H1 (cell line): ENCODE measurements around the gene CYP1A1. TPM values are rescaled to one million over a fixed set of nuclear protein-coding genes. Genes with fewer than 3 reads are reported as not detected.

Experiments
- CTCF ChIA-PET: fragments of 300-600 bp; sonication (Branson Sonifier 250); formaldehyde crosslinking; loops from one replicate; lab custom pipeline; 2021; ENCODE audit not compliant: partially characterized antibody; lab: Charles Lee
- POLR2A ChIA-PET: fragments of 300-600 bp; sonication (Branson Sonifier 250); formaldehyde crosslinking; loops from one replicate; lab custom pipeline; 2021; ENCODE audit warnings: inconsistent platforms; ENCODE audit not compliant: partially characterized antibody; lab: Charles Lee
- DNase-seq, 2 experiments: peaks; one replicate each; pipeline versions ENCODE4 v3.0.0 to v3.0.0-alpha.2; 2010 to 2022; ENCODE audit warnings: low spot score in 2 of 2, low read depth in 1 of 2, mixed read lengths in 1 of 2
- FAIRE-seq: peaks from 2 replicates; lab custom pipeline; 2011; peaks lifted over from hg19 to GRCh38; lab: Jason Lieb, UNC
- H2AFZ ChIP-seq: 2 replicates; pipeline ENCODE4 v1.8.1; 2012; ENCODE audit warnings: low read length, inconsistent platforms
- H2AK5ac ChIP-seq: 2 replicates; pipeline ENCODE4 v1.6.1; 2013; ENCODE audit warnings: low read depth, low read length
- H2BK120ac ChIP-seq: replicated peaks from 2 replicates; pipeline ENCODE3; 2013; ENCODE audit warnings: low read depth, low read length, inconsistent platforms
- H2BK12ac ChIP-seq: 2 replicates; pipeline ENCODE4 v1.6.1; 2013; ENCODE audit warnings: low read depth, low read length
- H2BK15ac ChIP-seq: 2 replicates; pipeline ENCODE4 v1.6.1; 2013; ENCODE audit warnings: low read length
- H2BK20ac ChIP-seq: 2 replicates; pipeline ENCODE4 v1.6.1; 2013; ENCODE audit warnings: low read length
- H2BK5ac ChIP-seq: 2 replicates; pipeline ENCODE4 v1.6.1; 2013; ENCODE audit warnings: low read depth, low read length
- H3K14ac ChIP-seq: 2 replicates; pipeline ENCODE4 v1.6.1; 2013; ENCODE audit warnings: inconsistent platforms; ENCODE audit not compliant: insufficient read length
- H3K18ac ChIP-seq: 2 replicates; pipeline ENCODE4 v1.6.1; 2013; ENCODE audit warnings: low read length; ENCODE audit errors: extremely low read depth
- H3K23ac ChIP-seq: 2 replicates; pipeline ENCODE4 v1.6.1; 2013; ENCODE audit warnings: inconsistent platforms; ENCODE audit not compliant: insufficient read length
- H3K23me2 ChIP-seq: 2 replicates; pipeline ENCODE4 v1.6.1; 2013; ENCODE audit warnings: low read depth, low read length
- H3K27ac ChIP-seq: 2 replicates; pipeline ENCODE4 v1.6.1; 2011; ENCODE audit warnings: low read depth, low read length, inconsistent platforms
- H3K27me3 ChIP-seq, 4 experiments: replicated peaks in 1 of 4; 1 replicate in 1 of 4; 2 replicates in 3 of 4; pipeline versions ENCODE4 v1.6.1 to v1.8.1; 2011 to 2013; ENCODE audit warnings: low read length in 3 of 4, mild to moderate bottlenecking in 3 of 4, inconsistent platforms in 2 of 4, mixed read lengths in 2 of 4, moderate library complexity in 1 of 4; ENCODE audit not compliant: control insufficient read depth in 3 of 4, insufficient read depth in 3 of 4; ENCODE audit errors: extremely low read depth in 1 of 4
- H3K36me3 ChIP-seq, 4 experiments: 2 replicates each; pipeline versions ENCODE4 v1.6.1 to v1.8.1; 2011 to 2013; ENCODE audit warnings: mild to moderate bottlenecking in 4 of 4, low read length in 3 of 4, moderate library complexity in 2 of 4, control low read depth in 1 of 4, inconsistent platforms in 1 of 4; ENCODE audit not compliant: insufficient read depth in 4 of 4, control insufficient read depth in 2 of 4
- H3K4ac ChIP-seq: replicated peaks from 2 replicates; pipeline ENCODE3; 2013; ENCODE audit warnings: low read length, low read depth, mixed read lengths, inconsistent platforms; ENCODE audit not compliant: insufficient read length
- H3K4me1 ChIP-seq, 4 experiments: replicated peaks in 1 of 4; 1 replicate in 1 of 4; 2 replicates in 3 of 4; pipeline versions ENCODE4 v1.6.1 to v1.8.1; 2011 to 2013; ENCODE audit warnings: low read length in 3 of 4, inconsistent platforms in 2 of 4, mixed read lengths in 1 of 4; ENCODE audit not compliant: insufficient read depth in 4 of 4, control insufficient read depth in 3 of 4
- H3K4me2 ChIP-seq, 2 experiments: 2 replicates each; pipeline versions ENCODE4 v1.6.1 to v1.8.1; 2011 to 2013; ENCODE audit warnings: low read depth in 2 of 2, low read length in 2 of 2, control low read depth in 1 of 2, inconsistent platforms in 1 of 2, mild to moderate bottlenecking in 1 of 2; ENCODE audit not compliant: insufficient read depth in 1 of 2
- H3K4me3 ChIP-seq, 4 experiments: fragments of 200-600, 300-600 bp in 1 of 4; sonication (generic), shearing (Covaris generic), sonication (Bioruptor Twin) in 1 of 4; 2 replicates each; pipeline versions ENCODE4 v1.5.1 to v1.8.1; 2011 to 2016; ENCODE audit warnings: low read length in 4 of 4, low read depth in 3 of 4, control low read depth in 2 of 4, inconsistent platforms in 2 of 4, mild to moderate bottlenecking in 2 of 4, mixed read lengths in 1 of 4, moderate library complexity in 1 of 4; ENCODE audit not compliant: insufficient read depth in 2 of 4; ENCODE audit errors: extremely low read depth in 1 of 4
- H3K56ac ChIP-seq: replicated peaks from 2 replicates; pipeline ENCODE3; 2013; ENCODE audit warnings: low read depth, mild to moderate bottlenecking, mixed read lengths, low read length, inconsistent platforms; ENCODE audit not compliant: insufficient read length
- H3K79me1 ChIP-seq: 2 replicates; pipeline ENCODE4 v1.6.1; 2013; ENCODE audit warnings: low read depth, low read length, control low read depth
- H3K79me2 ChIP-seq, 2 experiments: 2 replicates each; pipeline versions ENCODE4 v1.6.1 to v1.8.1; 2012 to 2013; ENCODE audit warnings: low read length in 2 of 2, mild to moderate bottlenecking in 2 of 2, inconsistent platforms in 1 of 2; ENCODE audit not compliant: insufficient read depth in 2 of 2, control insufficient read depth in 1 of 2
- H3K9ac ChIP-seq, 4 experiments: replicated peaks in 1 of 4; 1 replicate in 1 of 4; 2 replicates in 3 of 4; pipeline versions ENCODE4 v1.6.1 to v1.8.1; 2011 to 2013; ENCODE audit warnings: low read depth in 3 of 4, low read length in 3 of 4, control low read depth in 2 of 4, mild to moderate bottlenecking in 2 of 4, moderate library complexity in 2 of 4, inconsistent platforms in 1 of 4; ENCODE audit errors: extremely low read depth in 1 of 4
- H3K9me3 ChIP-seq, 2 experiments: 2 replicates each; pipeline versions ENCODE4 v1.6.1 to v1.8.1; 2012 to 2013; ENCODE audit warnings: mild to moderate bottlenecking in 2 of 2, moderate library complexity in 2 of 2, control low read depth in 1 of 2, inconsistent platforms in 1 of 2, low read depth in 1 of 2, low read length in 1 of 2, mixed read lengths in 1 of 2; ENCODE audit not compliant: insufficient read depth in 2 of 2
- H4K20me1 ChIP-seq, 2 experiments: replicated peaks in 1 of 2; 2 replicates each; pipeline versions ENCODE3 to v1.8.1; 2011 to 2013; ENCODE audit warnings: inconsistent platforms in 2 of 2, low read length in 2 of 2, mild to moderate bottlenecking in 1 of 2; ENCODE audit not compliant: insufficient read depth in 2 of 2, control insufficient read depth in 1 of 2
- H4K5ac ChIP-seq: 2 replicates; pipeline ENCODE4 v1.6.1; 2013; ENCODE audit warnings: low read length, low read depth, mixed read lengths, inconsistent platforms; ENCODE audit not compliant: insufficient read length
- H4K8ac ChIP-seq: 2 replicates; pipeline ENCODE4 v1.8.0; 2013; ENCODE audit warnings: mild to moderate bottlenecking, moderate library complexity, low read length, inconsistent platforms; ENCODE audit not compliant: insufficient read depth; ENCODE audit errors: extremely low read depth
- H4K91ac ChIP-seq: replicated peaks from 2 replicates; pipeline ENCODE3; 2013; ENCODE audit warnings: low read length, mixed read lengths, inconsistent platforms; ENCODE audit not compliant: insufficient read length
- CHD2 ChIP-seq: IDR thresholded peaks from 2 replicates; pipeline ENCODE4 v1.6.1; 2012; ENCODE audit warnings: low read length, improper control_type of control experiment
- GTF2F1 ChIP-seq: IDR thresholded peaks from 2 replicates; pipeline ENCODE4 v1.6.1; 2012; ENCODE audit warnings: low read depth, low read length, improper control_type of control experiment, borderline replicate concordance
- SIRT6 ChIP-seq: IDR thresholded peaks from one replicate; pipeline ENCODE4 v1.7.1; 2012; ENCODE audit warnings: low read length, inconsistent platforms
- WGBS, 2 experiments: shearing (Covaris generic) in 1 of 2; methylation state at CpG; one replicate each; pipeline versions ENCODE4 v1.1.6 to v1.1.7; 2013 to 2015; ENCODE audit warnings: low lambda C conversion rate in 2 of 2, mixed read lengths in 2 of 2, inconsistent platforms in 1 of 2, low coverage in 1 of 2, missing lambda C conversion rate in 1 of 2; ENCODE audit not compliant: insufficient replicate concordance in 2 of 2, insufficient coverage in 1 of 2, insufficient read length in 1 of 2; ENCODE audit errors: extremely low coverage in 1 of 2, missing lambda C conversion rate in 1 of 2; 5-methylcytosine and 5-hydroxymethylcytosine counted together
- polyA plus RNA-seq, 7 experiments: library from polyadenylated mRNA; depleted of rRNA in 3 of 7; stranded (reverse) in 5 of 7; unstranded in 2 of 7; fragments of >200 nt in 5 of 7; fragments of 200-250 nt in 2 of 7; gene quantifications; 1 replicate in 5 of 7; 2 replicates in 1 of 7; 4 replicates in 1 of 7; pipeline versions ENCODE4 v1.2.1 to v1.2.3, GENCODE V29; 2011 to 2013; ENCODE audit warnings: missing spikeins in 2 of 7, mixed read lengths in 2 of 7
- total RNA-seq: library from RNA; stranded (reverse); fragmentation: NEBNext Ultra II Directional; extraction: Animal tissue kit (Norgen Biotek cat#: 25700); gene quantifications from 2 replicates; pipeline ENCODE4 v1.2.1, GENCODE V29; 2021

Gene CYP1A1
- total and polyA plus RNA-seq, 2 of the 8 experiments (the other 6 are each of a cell fraction or from before 2014, with no cell fraction given), result 0.32 to 0.35 TPM

DNA sequence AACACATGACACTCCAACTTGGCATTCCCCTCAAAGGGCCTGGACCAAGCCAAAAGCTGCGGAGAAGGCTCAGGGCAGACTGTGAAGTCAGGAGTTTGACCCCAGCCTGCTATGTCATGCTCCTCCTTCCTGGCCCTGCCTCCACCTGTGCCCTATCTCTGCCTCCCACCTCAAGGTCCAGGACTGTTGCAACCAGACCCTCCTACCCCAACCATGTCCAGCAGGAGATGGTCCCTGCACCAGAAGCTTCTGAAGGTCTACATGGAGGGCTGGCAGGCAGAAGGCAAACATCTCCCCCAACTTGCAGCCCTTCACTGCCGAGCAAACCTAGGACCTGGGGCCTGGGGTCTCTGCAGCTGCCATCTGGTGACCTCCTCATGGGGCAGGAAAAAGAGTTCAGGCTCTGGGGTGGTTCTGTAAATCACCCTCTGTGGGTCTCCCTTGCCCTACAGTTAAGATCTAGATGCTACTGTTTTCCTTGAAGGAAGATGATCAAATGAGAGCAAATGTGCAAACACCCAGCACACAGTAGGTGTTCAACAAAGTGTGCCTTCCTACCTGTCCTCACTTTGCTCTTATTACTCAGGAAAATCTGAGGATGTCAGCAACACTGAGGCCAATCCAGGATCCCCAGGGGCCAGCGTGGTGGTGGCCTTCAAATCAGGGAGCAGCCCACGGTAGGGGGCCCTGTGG is 45.0 kb upstream of the CYP1A1 start:
- Histone ChIP-seq H3K4me2 (0 out of 4 replicates have a peak overlapping the region, but pooled peaks of 1 of the 2 experiments have one; percentile 38), H2BK12ac (no peak overlapping the region), H2AK5ac (no peak overlapping the region), H3K27me3 (no peaks in the 10 kb centered on the region), H4K5ac (no peak overlapping the region), H2BK15ac (no peak overlapping the region), H3K9ac (no peak overlapping the region), H4K20me1 (peaks cover 0 to 2% of the 10 kb centered on the region in 2 experiments), H3K23me2 (no peaks in the 10 kb centered on the region), H3K23ac (no peak overlapping the region), H4K91ac (no peak overlapping the region), H3K4ac (no peak overlapping the region), H2BK120ac (no peak overlapping the region), H3K4me3 (no peak overlapping the region), H3K4me1 (peaks cover 0 to 10% (median 0%) of the 10 kb centered on the region in 4 experiments; a peak in 4 of 7 replicates), H3K9me3 (no peaks in the 10 kb centered on the region), H3K56ac (no peak overlapping the region), H2BK20ac (no peak overlapping the region), H3K79me2 (no peaks in the 10 kb centered on the region), H3K27ac (no peak overlapping the region), H4K8ac (peak overlapping the region; percentile 41; the same call in 1 of the 2 replicates), H3K79me1 (no peaks in the 10 kb centered on the region), H3K18ac (no peak overlapping the region), H3K36me3 (no peaks in the 10 kb centered on the region), H3K14ac (no peak overlapping the region), H2AFZ (0 out of 2 replicates have a peak overlapping the region, but pooled peaks have one; percentile 87), H2BK5ac (no peak overlapping the region)
- FAIRE-seq (no peak), DNase-seq (no peak)
- POLR2A ChIA-PET, result interaction anchor here (0.7 to 6.0 kb wide), 6 partner anchors 8 to 146 kb away, joined by 3 to 82 read pairs (median 6); partner anchors contain the start of genes CSK and ULK3
- no peak for TF ChIP-seq SIRT6
- no peak for TF ChIP-seq CHD2
- TF ChIP-seq GTF2F1, result no peak
- WGBS, 2 experiments, result 84% methylated on average over 4 of the region's 4 CpGs; no CpG with 5 or more reads in 1 of the 2 experiments
- CTCF ChIA-PET, result interaction anchor here (0.6 to 53.7 kb wide), 56 partner anchors 7 to 1729 kb away, joined by 3 to 1439 read pairs (median 5); partner anchors contain the start of genes CLK3, CPLX3, CSK and CYP1A1
